Sigmoid colon (tissue), 7 donors: Measurements from ENCODE around the gene BCL11B. TPM values are rescaled to one million over a fixed set of nuclear protein-coding genes. Genes with fewer than 3 reads are reported as not detected.

Experiments used
- DNase-seq: peaks from one replicate; pipeline ENCODE4 v3.0.0-alpha.2; 2019
- H3K27ac ChIP-seq, 4 donors: fragments of 200-600 bp; sonication (generic); one replicate each; pipeline ENCODE4 v1.5.1; 2016 to 2019; ENCODE audit warnings: mild to moderate bottlenecking in 1 of 4
- H3K27me3 ChIP-seq, 3 donors: fragments of 200-600 bp; sonication (generic); one replicate each; pipeline ENCODE4 v1.5.1; 2019; ENCODE audit warnings: mild to moderate bottlenecking in 1 of 3
- H3K36me3 ChIP-seq, 4 donors: fragments of 200-600 bp; sonication (generic); one replicate each; pipeline ENCODE4 v1.5.1; 2016 to 2019
- H3K4me1 ChIP-seq, 4 donors: fragments of 200-600 bp; sonication (generic); one replicate each; pipeline ENCODE4 v1.5.1; 2017 to 2019
- H3K4me3 ChIP-seq, 4 donors: fragments of 200-600 bp; sonication (generic); one replicate each; pipeline ENCODE4 v1.5.1; 2017 to 2019; ENCODE audit warnings: mild to moderate bottlenecking in 2 of 4, moderate library complexity in 1 of 4
- H3K9me3 ChIP-seq, 4 donors: fragments of 200-600 bp in 3 of 4; sonication (generic) in 3 of 4; one replicate each; pipeline versions ENCODE4 v1.5.1 to v1.6.1; 2013 to 2019
- EP300 ChIP-seq, 4 donors: sonication (generic); formaldehyde crosslinking; IDR thresholded peaks; one replicate each; pipeline ENCODE4 v1.6.1; 2017; ENCODE audit warnings: antibody characterized with exemption in 4 of 4
- POLR2A ChIP-seq, 2 donors: fragments of 450-650 bp; IDR thresholded peaks; one replicate each; pipeline ENCODE4 v1.6.1; 2016; ENCODE audit warnings: antibody characterized with exemption in 2 of 2, mild to moderate bottlenecking in 2 of 2, moderate library complexity in 2 of 2
- POLR2AphosphoS5 ChIP-seq, 4 donors: sonication (generic); formaldehyde crosslinking; IDR thresholded peaks; one replicate each; pipeline ENCODE4 v1.6.1; 2017; ENCODE audit warnings: antibody characterized with exemption in 4 of 4
- WGBS, 2 donors: extraction: QIAGEN DNeasy Blood & Tissue Kit; methylation state at CpG; one replicate each; pipeline ENCODE4 v1.1.7; 2013; 5-methylcytosine and 5-hydroxymethylcytosine counted together
- intact Hi-C: fragments of 100-400 bp; cut with DNase I; formaldehyde crosslinking; loops from one replicate; pipeline ENCODE4 v1.15.1; 2023
- polyA plus RNA-seq, 3 donors: library from polyadenylated mRNA; stranded (reverse); fragments of 200-250 nt; gene quantifications; one replicate each; pipeline ENCODE4 v1.2.3, GENCODE V29; 2013
- total RNA-seq, 4 donors: library from RNA; depleted of rRNA; stranded (reverse); fragments of >200 nt; gene quantifications; one replicate each; pipeline ENCODE4 v1.1.0, GENCODE V29; 2016
- TF ChIP-seq, protein P1 (sequence below), 4 experiments: fragments of 450-650 bp in 3 of 4; fragments of 200-600 bp in 1 of 4; IDR thresholded peaks; one replicate each; pipeline ENCODE4 v1.5.1; 2016 to 2019; ENCODE audit warnings: antibody characterized with exemption in 4 of 4, mild to moderate bottlenecking in 3 of 4, moderate library complexity in 2 of 4
- donor health status: healthy with polysubstance abuse.
- donor health status: Bipolar disorder and iron deficiency.
- donor health status: healthy.

The BCL11B gene
- total and polyA plus RNA-seq, 7 donors, result under 0.01 to 3.5 (median 0.23) TPM

DNA sequence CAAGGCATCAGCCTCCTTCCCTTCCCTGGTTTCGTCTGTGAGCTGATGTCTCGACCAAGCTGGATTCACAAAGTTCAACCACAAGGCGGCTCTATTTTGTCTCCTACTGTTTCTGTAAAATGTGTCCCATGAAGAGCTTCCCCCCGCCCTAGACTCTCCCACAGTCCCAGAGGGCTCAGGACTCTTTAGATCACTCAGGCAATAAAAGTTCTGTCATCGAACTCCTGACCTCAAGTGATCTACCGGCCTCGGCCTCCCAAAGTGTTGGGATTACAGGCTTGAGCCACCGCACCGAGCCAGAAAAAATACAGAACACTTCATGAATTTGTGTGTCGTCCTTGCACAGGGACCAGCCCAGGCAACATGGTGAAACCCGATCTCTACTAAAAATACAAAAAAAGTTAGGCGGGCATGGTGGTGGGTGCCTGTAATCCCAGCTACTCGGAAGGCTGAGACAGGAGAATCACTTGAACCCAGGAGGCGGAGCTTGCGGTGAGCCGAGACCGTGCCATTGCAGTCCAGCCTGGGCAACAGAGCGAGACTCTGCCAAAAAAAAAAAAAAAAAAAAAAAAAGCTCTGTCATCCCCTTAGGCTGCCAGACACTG lies 149.4 kb downstream of the BCL11B start:
- H3K36me3 ChIP-seq, result no peaks in the 10 kb centered on the region
- peak; percentile 10 for DNase-seq
- TF ChIP-seq POLR2AphosphoS5 (IDR thresholded peaks at IDR 0.05), result no peak
- peaks cover 6 to 31% (median 20%) of the 10 kb centered on the region in 3 donors for H3K27me3 ChIP-seq
- WGBS, 2 donors, result 77 to 81% methylated on average over 18 of the region's 18 CpGs
- H3K4me1 ChIP-seq, result peaks cover 0 to 10% (median 0%) of the 10 kb centered on the region in 4 donors
- H3K9me3 ChIP-seq, result no peaks in the 10 kb centered on the region
- H3K4me3 ChIP-seq, result no peak overlapping the region
- no peak overlapping the region for H3K27ac ChIP-seq
- intact Hi-C loops, result no loop called here

DNA sequence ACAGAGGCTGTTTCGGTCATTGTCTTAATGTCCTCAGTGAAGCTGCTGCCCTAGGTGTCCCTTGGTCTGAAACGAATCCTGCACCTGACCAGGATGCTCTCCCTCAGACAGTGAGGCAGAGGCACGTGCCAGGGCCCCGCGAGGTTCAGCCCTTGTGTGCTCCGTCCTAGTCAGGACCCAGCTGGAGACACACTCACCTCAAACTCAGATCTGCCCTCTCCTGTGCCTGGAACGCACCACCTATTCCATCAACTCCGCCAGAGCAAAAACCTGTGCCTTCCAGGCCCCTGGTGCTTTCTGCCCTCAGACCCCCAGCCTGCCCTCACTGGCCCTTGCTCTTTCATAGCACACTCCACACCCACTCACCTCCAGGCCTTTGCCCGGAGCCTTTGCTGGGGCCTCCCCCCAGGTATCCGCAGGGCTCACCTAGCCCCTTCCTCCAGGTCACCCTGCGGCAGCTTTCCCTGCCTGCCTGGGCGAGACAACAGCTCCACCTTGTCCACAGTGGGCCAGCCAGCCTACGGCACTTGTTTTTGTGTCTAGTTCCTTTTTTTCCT lies 150.6 kb downstream of the BCL11B start:
- peaks cover 9 to 40% (median 20%) of the 10 kb centered on the region in 3 donors for H3K27me3 ChIP-seq
- no peak overlapping the region for H3K4me3 ChIP-seq
- peaks cover 0 to 6% (median 0%) of the 10 kb centered on the region in 4 donors for H3K4me1 ChIP-seq
- intact Hi-C loops, result no loop called here
- WGBS, 2 donors, result 84 to 92% methylated on average over 13 of the region's 13 CpGs
- no peak for TF ChIP-seq EP300 (IDR thresholded peaks at IDR 0.05)
- TF ChIP-seq, protein P1, sequence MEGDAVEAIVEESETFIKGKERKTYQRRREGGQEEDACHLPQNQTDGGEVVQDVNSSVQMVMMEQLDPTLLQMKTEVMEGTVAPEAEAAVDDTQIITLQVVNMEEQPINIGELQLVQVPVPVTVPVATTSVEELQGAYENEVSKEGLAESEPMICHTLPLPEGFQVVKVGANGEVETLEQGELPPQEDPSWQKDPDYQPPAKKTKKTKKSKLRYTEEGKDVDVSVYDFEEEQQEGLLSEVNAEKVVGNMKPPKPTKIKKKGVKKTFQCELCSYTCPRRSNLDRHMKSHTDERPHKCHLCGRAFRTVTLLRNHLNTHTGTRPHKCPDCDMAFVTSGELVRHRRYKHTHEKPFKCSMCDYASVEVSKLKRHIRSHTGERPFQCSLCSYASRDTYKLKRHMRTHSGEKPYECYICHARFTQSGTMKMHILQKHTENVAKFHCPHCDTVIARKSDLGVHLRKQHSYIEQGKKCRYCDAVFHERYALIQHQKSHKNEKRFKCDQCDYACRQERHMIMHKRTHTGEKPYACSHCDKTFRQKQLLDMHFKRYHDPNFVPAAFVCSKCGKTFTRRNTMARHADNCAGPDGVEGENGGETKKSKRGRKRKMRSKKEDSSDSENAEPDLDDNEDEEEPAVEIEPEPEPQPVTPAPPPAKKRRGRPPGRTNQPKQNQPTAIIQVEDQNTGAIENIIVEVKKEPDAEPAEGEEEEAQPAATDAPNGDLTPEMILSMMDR (IDR thresholded peaks at IDR 0.05), result no peak
- no peak for TF ChIP-seq POLR2A (IDR thresholded peaks at IDR 0.05)
- no peak for DNase-seq
- no peaks in the 10 kb centered on the region for H3K9me3 ChIP-seq
- no peaks in the 10 kb centered on the region for H3K36me3 ChIP-seq
- no peak overlapping the region for H3K27ac ChIP-seq

DNA sequence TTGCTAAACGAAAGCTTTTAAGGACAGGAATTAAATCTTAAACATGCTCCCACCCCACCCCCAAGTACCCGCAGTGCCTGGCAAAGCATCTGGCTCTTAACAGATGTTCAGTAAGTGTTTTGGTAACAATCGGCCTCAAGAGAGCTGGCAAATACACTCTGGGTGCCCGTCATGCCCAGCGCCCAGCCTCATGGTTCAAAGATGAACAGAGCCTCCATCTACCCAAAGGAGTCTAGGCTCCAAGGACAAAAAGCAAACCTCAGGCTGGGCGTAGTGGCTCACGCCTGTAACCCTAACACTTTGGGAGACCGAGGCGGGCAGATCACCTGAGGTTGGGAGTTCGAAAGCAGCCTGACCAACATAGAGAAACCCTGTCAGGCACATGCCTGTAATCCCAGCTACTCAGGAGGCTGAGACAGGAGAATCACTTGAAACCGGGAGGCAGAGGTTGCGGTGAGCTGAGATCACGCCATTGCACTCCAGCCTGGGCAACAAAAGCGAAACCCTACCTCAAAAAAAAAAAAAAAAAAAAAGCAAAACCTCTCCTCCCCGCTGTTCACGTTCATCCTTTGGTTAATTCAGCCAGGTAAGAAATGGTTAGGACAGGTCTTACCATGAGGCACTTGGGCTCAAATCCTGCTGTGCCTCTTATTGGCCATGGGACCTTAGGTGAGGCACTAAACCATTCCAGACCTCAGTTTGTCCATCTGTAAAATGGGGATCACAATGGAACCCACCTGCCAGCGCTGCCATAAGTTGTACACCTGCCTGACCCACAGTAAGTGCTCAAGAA lies 151.3 kb downstream of the BCL11B start:
- no peak for DNase-seq
- Histone ChIP-seq H3K27ac (no peak overlapping the region), H3K27me3 (peaks cover 9 to 40% (median 20%) of the 10 kb centered on the region in 3 donors), H3K36me3 (no peaks in the 10 kb centered on the region), H3K4me3 (no peak overlapping the region), H3K4me1 (peaks cover 0 to 6% (median 0%) of the 10 kb centered on the region in 4 donors), H3K9me3 (no peaks in the 10 kb centered on the region)
- TF ChIP-seq POLR2AphosphoS5 (IDR thresholded peaks at IDR 0.05) (no peak), EP300 (IDR thresholded peaks at IDR 0.05) (no peak), POLR2A (IDR thresholded peaks at IDR 0.05) (no peak)
- TF ChIP-seq, protein P1 (IDR thresholded peaks at IDR 0.05), result no peak
- intact Hi-C loops, result no loop called here
- WGBS, 2 donors, result 76 to 87% methylated on average over 17 of the region's 17 CpGs

DNA sequence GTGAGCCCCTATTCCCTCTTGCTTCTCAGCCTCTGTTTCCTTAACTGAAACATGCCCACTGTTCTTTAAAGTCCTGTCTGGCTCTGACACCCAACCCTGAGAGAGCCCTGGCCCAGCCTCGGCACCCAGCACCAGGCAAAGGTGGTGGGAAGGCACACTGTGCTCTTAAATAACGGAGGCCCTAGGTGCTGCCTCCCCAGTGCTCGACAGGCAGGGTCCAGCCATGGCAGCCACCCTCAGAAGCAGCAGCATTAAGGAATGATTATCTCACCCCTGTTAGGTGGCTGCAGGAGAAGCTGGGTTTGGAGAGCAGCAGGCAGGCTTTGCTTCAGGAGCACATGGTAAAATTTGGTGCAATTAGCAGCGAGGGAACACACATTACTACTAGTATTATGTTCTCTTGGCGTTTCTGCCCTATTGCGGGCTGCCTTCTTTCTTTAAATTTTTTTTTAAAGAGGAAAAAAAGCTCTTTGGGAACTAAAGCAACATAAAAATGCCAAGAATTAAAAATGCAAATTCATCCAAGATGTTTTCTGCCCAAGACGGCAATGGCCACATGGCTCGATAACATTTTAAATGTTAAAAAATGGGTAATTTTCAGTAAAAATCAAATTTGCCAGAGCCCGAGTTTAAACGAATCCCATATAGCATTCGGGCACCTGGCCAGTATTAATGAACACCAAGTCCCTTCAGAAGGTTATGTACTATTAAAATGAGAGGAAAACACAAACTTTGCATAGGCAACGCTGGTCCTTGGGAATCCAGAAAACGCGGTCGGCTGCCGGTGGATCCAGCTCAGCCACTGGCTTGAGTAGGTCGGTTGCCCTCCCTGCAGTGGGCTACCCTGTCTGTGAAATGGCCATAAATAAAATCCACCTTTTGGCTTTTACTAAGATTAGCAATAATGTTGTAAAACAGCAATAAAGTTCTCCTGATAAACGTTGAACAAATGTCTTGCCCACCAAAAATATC lies 152.2 kb downstream of the BCL11B start:
- Histone ChIP-seq H3K9me3 (no peaks in the 10 kb centered on the region), H3K27me3 (peaks cover 9 to 40% (median 20%) of the 10 kb centered on the region in 3 donors), H3K4me3 (no peak overlapping the region), H3K36me3 (no peaks in the 10 kb centered on the region), H3K27ac (no peak overlapping the region), H3K4me1 (peaks cover 0 to 6% (median 0%) of the 10 kb centered on the region in 4 donors)
- TF ChIP-seq, protein P1 (IDR thresholded peaks at IDR 0.05), result no peak
- TF ChIP-seq POLR2AphosphoS5 (IDR thresholded peaks at IDR 0.05) (no peak), EP300 (IDR thresholded peaks at IDR 0.05) (no peak), POLR2A (IDR thresholded peaks at IDR 0.05) (no peak)
- 74 to 76% methylated on average over 18 of the region's 18 CpGs for WGBS, 2 donors
- intact Hi-C loops, result no loop called here
- DNase-seq, result no peak

Other genes starting within 250 kb of the BCL11B start
- 100 to 1,000 TPM; 130 to 164 (median 152) TPM for gene SETD3, start 208.7 kb upstream of the BCL11B start, total RNA-seq
- gene SETD3, start 208.7 kb upstream of the BCL11B start, polyA plus RNA-seq, result 10 to 100 TPM; 34.6 to 54.7 (median 53.6) TPM
- 10 to 100 TPM; 13.2 to 20.5 (median 18.4) TPM for gene CCNK, start 209.2 kb upstream of the BCL11B start, total RNA-seq
- gene CCNK, start 209.2 kb upstream of the BCL11B start, polyA plus RNA-seq, result 10 to 100 TPM; 14.4 to 25.9 (median 17.6) TPM